Omental fat pad (tissue), 4 donors: Measurements from ENCODE around the gene FBXL13. TPM values are rescaled to one million over a fixed set of nuclear protein-coding genes. Genes with fewer than 3 reads are reported as not detected.
"Not testable (repeated sequence)": the region's sequence is repeated elsewhere in the genome, so short reads cannot be mapped to it uniquely, and the experiment has no call there.

Experiments used
- ATAC-seq: fragments of 150-250 bp; one replicate; pipeline ENCODE4 v1.9.1; 2016; ENCODE audit warnings: mild to moderate bottlenecking, moderate library complexity; ENCODE audit not compliant: low FRiP score
- DNase-seq: peaks from one replicate; pipeline ENCODE4 v3.0.0-alpha.2; 2019; ENCODE audit warnings: low spot score
- CTCF ChIP-seq, 3 donors: fragments of 450-650 bp; IDR thresholded peaks; one replicate each; pipeline ENCODE4 v1.5.1; 2016 to 2017; ENCODE audit warnings: antibody characterized with exemption in 3 of 3, mild to moderate bottlenecking in 3 of 3, moderate library complexity in 2 of 3
- total RNA-seq, 4 donors: library from RNA; depleted of rRNA; stranded (reverse); fragments of >200 nt; gene quantifications; one replicate each; pipeline ENCODE4 v1.1.0, GENCODE V29; 2016

FBXL13 gene
- total RNA-seq, 4 donors from 2014 or later = 2.1 to 4.9 (median 3.4) TPM

- TF ChIP-seq CTCF (IDR thresholded peaks at IDR 0.05) = no peak
- ATAC-seq (no peak), DNase-seq (no peak)
Observed at GRCh38 chr7:103025341-103025740, 49.3 kb downstream of the FBXL13 start.

GRCh38 chr7:103023578-103023977 lies 51.0 kb downstream of the FBXL13 start:
- DNase-seq = not testable (repeated sequence)

GRCh38 chr7:103021490-103021889 lies 53.1 kb downstream of the FBXL13 start:
- DNase-seq = not testable (repeated sequence)

More at GRCh38 chr7:103023578-103023977, 51.0 kb downstream of the FBXL13 start:
- ATAC-seq = not testable (repeated sequence)

GRCh38 chr7:103020876-103021275 lies 53.7 kb downstream of the FBXL13 start:
- not testable (repeated sequence) for ATAC-seq

More at GRCh38 chr7:103021490-103021889, 53.1 kb downstream of the FBXL13 start:
- ATAC-seq = not testable (repeated sequence)

GRCh38 chr7:103018295-103018694 lies 56.3 kb downstream of the FBXL13 start:
- ATAC-seq, DNase-seq: not testable (repeated sequence)

More at GRCh38 chr7:103020876-103021275, 53.7 kb downstream of the FBXL13 start:
- DNase-seq = not testable (repeated sequence)

- DNase-seq (no peak), ATAC-seq (no peak)
- TF ChIP-seq CTCF (IDR thresholded peaks at IDR 0.05) = no peak
Observed at GRCh38 chr7:103011650-103012049, 62.9 kb downstream of the FBXL13 start.

GRCh38 chr7:103010211-103010610 lies 64.4 kb downstream of the FBXL13 start:
- DNase-seq = no peak
- ATAC-seq = no peak
- TF ChIP-seq CTCF (IDR thresholded peaks at IDR 0.05) = no peak

- no peak for ATAC-seq
- no peak for DNase-seq
- no peak for TF ChIP-seq CTCF (IDR thresholded peaks at IDR 0.05)
Observed at GRCh38 chr7:103009466-103010185, 65.0 kb downstream of the FBXL13 start.

GRCh38 chr7:103003004-103003403 lies 71.6 kb downstream of the FBXL13 start:
- ATAC-seq = no peak
- DNase-seq = no peak
- TF ChIP-seq CTCF (IDR thresholded peaks at IDR 0.05) = no peak
